Measurements from ENCODE around the gene AKAP12. TPM values are rescaled to one million over a fixed set of nuclear protein-coding genes. Genes with fewer than 3 reads are reported as not detected.

AKAP12 gene
- total and polyA plus RNA-seq, 7 donors, result 2.5 to 13.1 (median 7.5) TPM

DNA sequence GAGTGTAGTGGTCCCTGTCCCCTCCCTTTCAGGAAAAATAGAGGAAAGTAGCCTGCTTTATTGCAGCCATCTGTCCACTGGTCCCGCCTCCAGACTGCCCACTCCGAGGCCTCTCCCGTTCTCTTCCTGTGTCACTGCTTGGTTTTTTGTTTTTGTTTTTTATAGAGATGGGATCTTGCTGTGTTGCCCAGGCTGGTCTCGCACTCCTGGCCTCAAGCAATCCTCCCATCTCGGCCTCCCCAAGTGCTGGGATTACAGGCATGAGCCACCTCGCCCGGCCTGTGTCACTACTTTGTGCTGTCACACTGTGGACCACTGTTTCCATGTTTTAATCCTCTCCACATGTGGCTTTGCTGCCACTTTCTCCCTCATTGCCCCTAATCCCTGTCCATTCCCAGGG is 80.4 kb downstream of the AKAP12 start:
- peaks cover 0 to 9% (median 0%) of the 10 kb centered on the region in 3 donors for H3K27me3 ChIP-seq (ENCODE audit: insufficient read depth in 3 of 3, low read length in 2 of 3)
- intact Hi-C loops (cut with DNase I), result no loop called here
- DNase-seq (no peak), ATAC-seq (no peak)
- H3K9me3 ChIP-seq, result no peaks in the 10 kb centered on the region
- TF ChIP-seq, protein P1, sequence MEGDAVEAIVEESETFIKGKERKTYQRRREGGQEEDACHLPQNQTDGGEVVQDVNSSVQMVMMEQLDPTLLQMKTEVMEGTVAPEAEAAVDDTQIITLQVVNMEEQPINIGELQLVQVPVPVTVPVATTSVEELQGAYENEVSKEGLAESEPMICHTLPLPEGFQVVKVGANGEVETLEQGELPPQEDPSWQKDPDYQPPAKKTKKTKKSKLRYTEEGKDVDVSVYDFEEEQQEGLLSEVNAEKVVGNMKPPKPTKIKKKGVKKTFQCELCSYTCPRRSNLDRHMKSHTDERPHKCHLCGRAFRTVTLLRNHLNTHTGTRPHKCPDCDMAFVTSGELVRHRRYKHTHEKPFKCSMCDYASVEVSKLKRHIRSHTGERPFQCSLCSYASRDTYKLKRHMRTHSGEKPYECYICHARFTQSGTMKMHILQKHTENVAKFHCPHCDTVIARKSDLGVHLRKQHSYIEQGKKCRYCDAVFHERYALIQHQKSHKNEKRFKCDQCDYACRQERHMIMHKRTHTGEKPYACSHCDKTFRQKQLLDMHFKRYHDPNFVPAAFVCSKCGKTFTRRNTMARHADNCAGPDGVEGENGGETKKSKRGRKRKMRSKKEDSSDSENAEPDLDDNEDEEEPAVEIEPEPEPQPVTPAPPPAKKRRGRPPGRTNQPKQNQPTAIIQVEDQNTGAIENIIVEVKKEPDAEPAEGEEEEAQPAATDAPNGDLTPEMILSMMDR (IDR thresholded peaks at IDR 0.05), result no peak
- 91 to 95% (median 94%) methylated on average over 7 of the region's 7 CpGs for WGBS, 3 donors
- no peaks in the 10 kb centered on the region for H3K36me3 ChIP-seq (ENCODE audit: insufficient read depth in 1 of 2, low read depth in 1 of 2)
- H3K27ac ChIP-seq, result no peak overlapping the region
- H3K4me3 ChIP-seq, result no peak overlapping the region
- H3K4me1 ChIP-seq, result peaks cover 9% of the 10 kb centered on the region

DNA sequence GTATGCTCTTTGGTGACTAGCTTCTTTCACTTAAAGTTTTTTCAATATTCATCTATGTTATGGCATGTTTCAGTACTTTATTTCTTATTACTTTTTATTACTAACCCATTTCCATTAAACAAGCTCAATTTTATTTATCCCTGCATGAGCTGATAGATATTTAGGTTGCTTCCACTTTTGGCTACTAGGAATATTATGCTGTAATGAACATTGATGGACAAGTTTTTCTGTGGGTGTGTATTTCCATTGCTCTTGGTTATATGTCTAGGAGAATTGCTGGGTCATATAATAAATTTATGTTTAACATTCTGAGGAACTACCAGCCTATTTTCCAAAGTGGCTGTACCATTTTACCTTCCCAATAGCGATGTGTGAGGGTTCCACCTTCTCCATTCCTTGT is 81.7 kb downstream of the AKAP12 start:
- ATAC-seq, result no peak
- no peak for DNase-seq
- Histone ChIP-seq H3K4me1 (peaks cover 12% of the 10 kb centered on the region), H3K36me3 (ENCODE audit: insufficient read depth in 1 of 2, low read depth in 1 of 2) (no peaks in the 10 kb centered on the region), H3K4me3 (no peak overlapping the region), H3K9me3 (no peaks in the 10 kb centered on the region), H3K27ac (no peak overlapping the region), H3K27me3 (ENCODE audit: insufficient read depth in 3 of 3, low read length in 2 of 3) (peaks cover 0 to 20% (median 0%) of the 10 kb centered on the region in 3 donors)
- TF ChIP-seq, protein P1 (IDR thresholded peaks at IDR 0.05), result no peak
- 98 to 100% (median 100%) methylated on average over 1 of the region's 1 CpG for WGBS, 3 donors
- intact Hi-C loops (cut with DNase I), result no loop called here

DNA sequence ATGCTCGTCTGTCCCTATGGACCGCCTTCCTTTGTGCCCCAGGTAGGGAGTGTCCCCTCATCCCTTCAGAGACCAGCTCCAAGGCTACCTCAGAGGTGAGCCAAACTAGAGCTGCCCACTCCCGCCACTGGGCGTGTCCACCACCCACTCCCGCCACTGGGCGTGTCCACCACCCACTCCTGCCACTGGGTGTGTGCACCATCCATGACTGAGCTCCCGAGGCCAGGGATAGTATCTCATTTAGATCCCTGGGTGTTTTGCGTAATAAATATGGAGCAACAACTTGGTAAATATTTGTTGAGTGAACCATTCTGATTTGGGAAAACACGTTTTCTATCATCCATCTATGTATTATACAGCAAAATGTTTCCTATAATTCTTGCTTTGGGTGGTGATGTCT is 82.8 kb downstream of the AKAP12 start:
- no peaks in the 10 kb centered on the region for H3K36me3 ChIP-seq (ENCODE audit: insufficient read depth in 1 of 2, low read depth in 1 of 2)
- DNase-seq (no peak), ATAC-seq (no peak)
- TF ChIP-seq, protein P1 (IDR thresholded peaks at IDR 0.05), result no peak
- H3K4me3 ChIP-seq, result no peak overlapping the region
- WGBS, 3 donors, result 89 to 96% (median 92%) methylated on average over 9 of the region's 9 CpGs
- H3K4me1 ChIP-seq, result peaks cover 12% of the 10 kb centered on the region
- H3K9me3 ChIP-seq, result no peaks in the 10 kb centered on the region
- H3K27me3 ChIP-seq (ENCODE audit: insufficient read depth in 3 of 3, low read length in 2 of 3), result peaks cover 0 to 25% (median 0%) of the 10 kb centered on the region in 3 donors
- intact Hi-C loops (cut with DNase I), result no loop called here
- H3K27ac ChIP-seq, result no peak overlapping the region

DNA sequence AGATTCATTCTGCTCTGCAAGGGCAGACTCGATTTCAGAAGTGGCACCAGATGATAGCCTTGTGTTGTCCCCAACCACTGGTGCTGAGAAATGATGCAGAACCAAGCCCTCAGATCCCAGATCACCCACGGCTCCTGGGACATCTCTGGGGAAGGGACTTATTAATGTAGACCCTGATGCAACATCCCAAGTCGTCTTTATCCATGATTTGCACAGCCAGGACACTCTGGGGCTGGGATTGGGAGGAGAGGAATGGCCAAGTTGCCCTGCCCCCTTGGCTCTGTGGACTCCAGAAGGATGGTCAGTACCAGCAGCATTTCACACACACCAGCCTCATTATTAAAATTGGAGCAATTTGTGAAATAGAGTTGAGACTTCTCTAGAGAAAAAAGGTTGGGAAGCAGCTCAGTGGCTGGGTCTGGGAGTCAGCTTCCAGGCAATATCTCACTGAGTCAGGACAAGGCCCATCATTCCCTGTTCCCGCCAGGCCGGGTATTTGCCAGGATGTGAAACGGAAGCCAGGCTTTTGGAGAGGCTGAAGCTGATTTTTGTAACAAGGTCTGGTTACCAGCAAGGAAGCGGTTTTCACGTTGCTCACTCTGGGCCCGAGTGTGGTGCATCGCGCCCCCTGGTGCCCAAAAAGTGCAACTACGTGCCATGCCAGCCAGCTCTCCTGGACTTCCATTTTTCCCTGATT is 84.2 kb downstream of the AKAP12 start:
- Histone ChIP-seq H3K27me3 (ENCODE audit: insufficient read depth in 3 of 3, low read length in 2 of 3) (peaks cover 0 to 28% (median 0%) of the 10 kb centered on the region in 3 donors), H3K9me3 (no peaks in the 10 kb centered on the region), H3K36me3 (ENCODE audit: insufficient read depth in 1 of 2, low read depth in 1 of 2) (no peaks in the 10 kb centered on the region), H3K4me1 (peaks cover 12% of the 10 kb centered on the region), H3K27ac (peak overlapping the region; percentile 38), H3K4me3 (peak overlapping the region; percentile 15)
- TF ChIP-seq, protein P1 (IDR thresholded peaks at IDR 0.05), result peak; percentile 97
- ATAC-seq (peak; percentile 84 to 93 (median 88)), DNase-seq (peak; percentile 84 to 90)
- intact Hi-C loops (cut with DNase I), result loop anchor here (1.0 to 2.0 kb wide), 4 partner anchors 309 to 432 kb away; no protein-coding TSS in a partner anchor
- WGBS, 3 donors, result 10 to 15% (median 11%) methylated on average over 12 of the region's 12 CpGs
